ENCODE measurements around the gene LYZL1.
"Not testable (repeated sequence)": the region's sequence is repeated elsewhere in the genome, so short reads cannot be mapped to it uniquely, and the experiment has no call there.

LYZL1 gene

GRCh38 chr10:29288906-29289305, at the start of gene LYZL1:
TSS of gene LYZL1 (plus strand) at chr10:29289070. CDS start at chr10:29291868, 2,798 bp downstream.
- not testable (repeated sequence) for H3K4me2 ChIP-seq (ENCODE audit: low read depth, low read length, poor library complexity, severe bottlenecking); H3K9ac ChIP-seq (ENCODE audit: low read depth, low read length, poor library complexity, severe bottlenecking); H4K20me1 ChIP-seq (ENCODE audit: insufficient read depth, low read length, poor library complexity, severe bottlenecking); H3K9me3 ChIP-seq (ENCODE audit: insufficient read depth, low read depth, low read length); H2AFZ ChIP-seq (ENCODE audit: low read length); H3F3A ChIP-seq (ENCODE audit: low read depth); H3K36me3 ChIP-seq (ENCODE audit: insufficient read depth, low read length); H3K27me3 ChIP-seq (ENCODE audit: insufficient read depth, low read length, poor library complexity, severe bottlenecking); H3K4me3 ChIP-seq (ENCODE audit: low read length, poor library complexity, severe bottlenecking); H3K79me2 ChIP-seq (ENCODE audit: insufficient read depth, low read length); H3K4me1 ChIP-seq (ENCODE audit: insufficient read depth, low read length, poor library complexity, severe bottlenecking); H3K9me2 ChIP-seq (replicated peaks; ENCODE audit: low read depth, low read length)

- Histone ChIP-seq H3K9ac (ENCODE audit: low read depth, low read length, poor library complexity, severe bottlenecking) (no peak overlapping the region), H3K4me1 (ENCODE audit: insufficient read depth, low read length, poor library complexity, severe bottlenecking) (no peaks in the 10 kb centered on the region), H3K79me2 (ENCODE audit: insufficient read depth, low read length) (no peaks in the 10 kb centered on the region), H3K27me3 (ENCODE audit: insufficient read depth, low read length, poor library complexity, severe bottlenecking) (no peaks in the 10 kb centered on the region), H3K9me2 (replicated peaks; ENCODE audit: low read depth, low read length) (no peaks in the 10 kb centered on the region), H3K4me3 (ENCODE audit: low read length, poor library complexity, severe bottlenecking) (no peak overlapping the region), H4K20me1 (ENCODE audit: insufficient read depth, low read length, poor library complexity, severe bottlenecking) (no peaks in the 10 kb centered on the region), H2AFZ (ENCODE audit: low read length) (peak overlapping the region; percentile 65), H3K4me2 (ENCODE audit: low read depth, low read length, poor library complexity, severe bottlenecking) (no peak overlapping the region), H3F3A (ENCODE audit: low read depth) (no peaks in the 10 kb centered on the region), H3K9me3 (ENCODE audit: insufficient read depth, low read depth, low read length) (no peaks in the 10 kb centered on the region), H3K36me3 (ENCODE audit: insufficient read depth, low read length) (no peaks in the 10 kb centered on the region)
- TF ChIP-seq EZH2phosphoT487 (IDR thresholded peaks at IDR 0.05; ENCODE audit: borderline replicate concordance) (no peak), CTCF (conservative IDR thresholded peaks at IDR 0.05; ENCODE audit: low read length) (peak; percentile 76)
Observed at GRCh38 chr10:29239569-29240472, 49.0 kb upstream of the LYZL1 start.

- Histone ChIP-seq H3F3A (ENCODE audit: low read depth) (no peaks in the 10 kb centered on the region), H3K79me2 (ENCODE audit: insufficient read depth, low read length) (no peaks in the 10 kb centered on the region), H3K4me2 (ENCODE audit: low read depth, low read length, poor library complexity, severe bottlenecking) (no peak overlapping the region), H3K9me3 (ENCODE audit: insufficient read depth, low read depth, low read length) (no peaks in the 10 kb centered on the region), H3K36me3 (ENCODE audit: insufficient read depth, low read length) (no peaks in the 10 kb centered on the region), H3K9ac (ENCODE audit: low read depth, low read length, poor library complexity, severe bottlenecking) (no peak overlapping the region), H3K4me3 (ENCODE audit: low read length, poor library complexity, severe bottlenecking) (no peak overlapping the region), H2AFZ (ENCODE audit: low read length) (no peak overlapping the region), H3K27me3 (ENCODE audit: insufficient read depth, low read length, poor library complexity, severe bottlenecking) (no peaks in the 10 kb centered on the region), H4K20me1 (ENCODE audit: insufficient read depth, low read length, poor library complexity, severe bottlenecking) (no peaks in the 10 kb centered on the region), H3K9me2 (replicated peaks; ENCODE audit: low read depth, low read length) (no peaks in the 10 kb centered on the region), H3K4me1 (ENCODE audit: insufficient read depth, low read length, poor library complexity, severe bottlenecking) (no peaks in the 10 kb centered on the region)
- no peak for TF ChIP-seq EZH2phosphoT487 (IDR thresholded peaks at IDR 0.05; ENCODE audit: borderline replicate concordance)
Observed at GRCh38 chr10:29240986-29241660, 47.7 kb upstream of the LYZL1 start.

- Histone ChIP-seq H4K20me1 (ENCODE audit: insufficient read depth, low read length, poor library complexity, severe bottlenecking) (no peaks in the 10 kb centered on the region), H3K9ac (ENCODE audit: low read depth, low read length, poor library complexity, severe bottlenecking) (no peak overlapping the region), H3F3A (ENCODE audit: low read depth) (no peaks in the 10 kb centered on the region), H3K4me2 (ENCODE audit: low read depth, low read length, poor library complexity, severe bottlenecking) (no peak overlapping the region), H3K4me1 (ENCODE audit: insufficient read depth, low read length, poor library complexity, severe bottlenecking) (no peaks in the 10 kb centered on the region), H3K27me3 (ENCODE audit: insufficient read depth, low read length, poor library complexity, severe bottlenecking) (no peaks in the 10 kb centered on the region), H2AFZ (ENCODE audit: low read length) (no peak overlapping the region), H3K4me3 (ENCODE audit: low read length, poor library complexity, severe bottlenecking) (no peak overlapping the region), H3K9me2 (replicated peaks; ENCODE audit: low read depth, low read length) (no peaks in the 10 kb centered on the region), H3K36me3 (ENCODE audit: insufficient read depth, low read length) (no peaks in the 10 kb centered on the region), H3K9me3 (ENCODE audit: insufficient read depth, low read depth, low read length) (no peaks in the 10 kb centered on the region), H3K79me2 (ENCODE audit: insufficient read depth, low read length) (no peaks in the 10 kb centered on the region)
- TF ChIP-seq EZH2phosphoT487 (IDR thresholded peaks at IDR 0.05; ENCODE audit: borderline replicate concordance), result no peak
- TF ChIP-seq CTCF (conservative IDR thresholded peaks at IDR 0.05; ENCODE audit: low read length), result no peak
Observed at GRCh38 chr10:29241925-29242324, 46.9 kb upstream of the LYZL1 start.

Measured in Loucy (cell line).